HG03175 (cell line): ENCODE results near the gene NCF2.

Source experiments
- ATAC-seq: cut with Tn5 transposase; IDR thresholded peaks from one replicate; pipeline ENCODE4 v1.9.1; 2021; ENCODE audit warnings: mild to moderate bottlenecking, moderate library complexity; ENCODE audit not compliant: unreplicated experiment

NCF2 gene

GRCh38 chr1:183554577-183554976 lies 35.7 kb downstream of the NCF2 start:
- ATAC-seq = no peak

DNA sequence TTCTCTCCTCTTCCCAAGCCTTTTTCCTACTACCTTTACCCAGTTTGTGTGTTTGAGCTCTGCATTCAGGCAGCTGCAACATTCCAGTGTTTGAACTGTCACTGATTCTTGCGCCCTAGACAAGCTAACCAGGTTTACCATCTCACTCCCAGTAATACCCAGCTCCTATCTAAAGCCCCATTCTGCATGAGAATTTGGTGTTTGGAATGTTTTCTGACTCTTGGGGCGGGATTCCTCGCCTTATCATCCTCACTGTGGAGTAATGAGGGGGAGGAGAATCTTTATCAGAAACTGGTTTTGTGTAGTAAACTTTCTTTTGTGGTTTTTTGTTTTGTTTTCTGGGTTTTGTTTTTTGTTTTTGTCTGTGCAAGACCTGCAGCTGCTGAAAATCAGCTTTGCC lies 36.5 kb downstream of the NCF2 start:
- no peak for ATAC-seq

DNA sequence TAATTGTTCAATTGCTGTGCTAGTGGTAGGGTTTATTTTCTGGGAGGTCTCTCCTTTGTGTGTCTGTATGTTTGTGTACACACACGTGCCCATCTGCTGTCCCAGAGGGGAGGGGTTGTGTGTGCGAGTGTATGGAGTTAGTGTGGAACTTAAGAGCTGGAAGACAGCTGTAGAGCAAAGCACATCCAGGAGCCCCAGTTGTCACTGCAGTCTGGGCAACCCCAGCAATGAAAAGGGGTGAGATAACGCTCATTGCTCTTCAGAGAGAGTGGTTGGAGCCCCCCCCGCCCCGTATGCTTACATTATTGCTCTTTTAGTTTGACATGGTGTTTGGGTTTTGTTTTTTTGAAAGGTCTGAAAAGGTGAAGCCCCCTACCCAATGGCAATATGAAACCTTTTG lies 36.9 kb downstream of the NCF2 start:
- no peak for ATAC-seq

- no peak for ATAC-seq
Observed at GRCh38 chr1:183552891-183553290, 37.4 kb downstream of the NCF2 start.

DNA sequence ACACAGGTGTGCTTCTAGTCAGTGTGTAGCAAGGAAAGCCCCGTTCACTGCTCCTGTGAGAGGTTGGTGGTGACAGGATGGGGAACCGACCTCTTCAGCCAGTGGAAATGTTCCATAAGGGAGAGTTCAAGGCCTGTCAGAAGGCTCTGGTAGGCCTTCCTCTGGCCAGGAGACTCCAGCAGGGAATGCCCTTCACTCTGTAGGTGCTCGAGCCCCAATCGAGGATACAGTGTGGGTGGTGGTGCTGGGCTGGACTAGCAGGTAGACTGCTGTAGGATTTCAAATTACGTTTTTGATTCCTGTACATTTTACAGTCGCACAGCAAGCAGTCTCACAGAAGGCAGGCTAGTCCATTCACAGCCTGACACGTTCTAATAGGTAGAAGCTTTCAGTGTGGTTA lies 37.8 kb downstream of the NCF2 start:
- ATAC-seq = no peak

GRCh38 chr1:183551924-183552323 lies 38.3 kb downstream of the NCF2 start:
- ATAC-seq = no peak

- ATAC-seq = no peak
Observed at GRCh38 chr1:183550915-183551314, 39.3 kb downstream of the NCF2 start.

DNA sequence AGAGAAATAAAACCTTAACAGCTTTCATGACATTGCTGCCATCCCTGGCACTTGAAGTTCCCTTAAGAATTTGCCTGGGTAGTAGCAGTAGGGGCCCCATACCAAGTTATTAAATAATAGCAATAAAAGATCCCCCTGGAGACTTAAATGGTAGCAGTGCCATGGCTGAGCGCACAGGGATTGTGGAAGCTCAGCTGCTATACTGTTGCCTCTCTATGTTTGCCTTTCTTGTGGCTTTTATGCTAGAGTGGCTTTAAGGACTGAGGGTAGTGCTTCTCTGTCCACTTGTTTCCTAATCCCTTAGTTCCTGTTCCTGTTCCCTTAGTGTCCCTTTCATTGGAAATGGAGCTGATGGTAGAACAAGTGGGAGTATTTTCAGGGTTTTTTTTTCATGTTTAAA lies 42.1 kb downstream of the NCF2 start:
- no peak for ATAC-seq

DNA sequence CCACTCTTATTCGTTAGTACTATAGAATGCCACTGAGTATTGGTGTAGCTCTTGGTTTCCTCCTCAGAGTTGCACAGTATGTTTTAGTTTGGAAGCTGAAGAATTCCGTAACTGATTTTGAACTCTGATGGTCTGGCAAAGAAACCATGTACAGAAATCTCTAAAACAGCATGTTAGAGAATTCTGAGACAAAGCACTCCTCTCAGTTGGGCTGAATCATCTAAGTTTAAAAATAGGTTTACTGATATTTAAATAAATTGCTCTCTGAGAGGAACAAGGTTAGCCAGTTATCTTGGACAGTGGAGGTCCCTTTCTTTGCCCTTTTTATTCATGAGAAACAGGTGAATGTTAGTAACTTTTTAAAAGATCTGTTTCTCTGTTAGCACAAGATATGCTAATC lies 43.8 kb downstream of the NCF2 start:
- ATAC-seq = no peak

DNA sequence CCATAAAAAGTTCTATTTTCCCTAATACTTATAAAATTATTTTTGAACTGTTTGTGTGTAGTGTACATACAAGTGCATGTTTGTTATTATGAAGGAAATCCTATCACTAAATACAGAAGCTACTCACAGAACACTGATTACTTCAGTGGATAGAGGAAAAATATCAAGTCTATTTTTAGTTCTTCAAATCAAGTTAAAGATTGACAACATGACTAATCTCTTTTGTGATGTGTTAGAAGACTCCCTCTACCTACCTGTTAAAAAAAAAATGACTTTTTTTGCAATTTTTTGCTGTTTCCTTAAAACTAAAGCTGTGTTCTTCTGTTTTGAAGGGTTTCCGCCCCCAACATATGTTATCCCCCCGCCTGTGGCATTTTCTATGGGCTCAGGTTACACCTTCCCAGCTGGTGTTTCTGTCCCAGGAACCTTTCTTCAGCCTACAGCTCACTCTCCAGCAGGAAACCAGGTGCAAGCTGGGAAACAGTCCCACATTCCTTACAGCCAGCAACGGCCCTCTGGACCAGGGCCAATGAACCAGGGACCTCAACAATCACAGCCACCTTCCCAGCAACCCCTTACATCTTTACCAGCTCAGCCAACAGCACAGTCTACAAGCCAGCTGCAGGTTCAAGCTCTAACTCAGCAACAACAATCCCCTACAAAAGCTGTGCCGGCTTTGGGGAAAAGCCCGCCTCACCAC lies 45.5 kb downstream of the NCF2 start:
- no peak for ATAC-seq

GRCh38 chr1:183543619-183544204 lies 46.5 kb downstream of the NCF2 start:
- peak; percentile 49 for ATAC-seq

DNA sequence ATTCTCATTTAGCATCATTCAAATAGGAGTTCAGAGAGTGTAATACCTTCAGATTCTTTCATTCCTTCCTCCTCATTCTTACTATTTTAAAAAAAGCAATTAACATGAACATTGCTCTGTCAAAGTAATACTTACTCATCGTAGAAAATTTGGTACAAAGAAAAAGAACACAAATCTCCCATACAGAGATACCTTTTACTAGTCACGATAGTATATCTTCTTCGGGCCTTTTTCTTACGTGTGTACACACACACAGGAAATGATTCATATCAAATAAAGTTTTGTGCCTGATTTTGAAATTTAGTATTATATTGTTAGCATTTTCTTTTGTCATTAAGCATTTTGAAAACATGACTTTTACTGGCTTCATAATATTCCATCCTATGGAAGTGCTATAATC lies 52.9 kb downstream of the NCF2 start:
- no peak for ATAC-seq

DNA sequence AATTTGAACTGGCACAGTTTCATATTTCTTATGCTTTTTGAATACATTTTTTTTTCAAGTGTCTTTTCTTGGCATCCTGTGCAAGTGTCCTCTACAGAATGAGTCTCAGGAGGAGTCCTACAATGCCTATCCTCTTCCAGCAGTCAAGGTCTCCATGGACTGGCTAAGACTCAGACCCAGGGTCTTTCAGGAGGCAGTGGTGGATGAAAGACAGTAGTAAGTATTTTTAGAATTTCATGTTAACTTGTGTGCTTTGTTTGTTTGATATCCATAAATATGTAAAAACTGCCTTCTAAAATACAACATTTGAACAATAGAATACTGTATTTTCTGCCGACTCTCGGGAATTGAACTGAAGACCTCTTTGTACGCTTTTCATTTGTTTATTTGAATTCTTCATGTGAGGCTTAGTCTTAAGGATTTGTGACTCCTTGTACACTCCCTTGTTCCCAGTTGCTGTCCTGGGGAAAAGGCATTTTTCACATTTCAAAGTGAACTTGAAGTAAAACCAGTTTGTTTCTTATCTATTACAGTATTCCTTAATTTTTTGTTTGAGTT lies 56.6 kb downstream of the NCF2 start:
- ATAC-seq = no peak

DNA sequence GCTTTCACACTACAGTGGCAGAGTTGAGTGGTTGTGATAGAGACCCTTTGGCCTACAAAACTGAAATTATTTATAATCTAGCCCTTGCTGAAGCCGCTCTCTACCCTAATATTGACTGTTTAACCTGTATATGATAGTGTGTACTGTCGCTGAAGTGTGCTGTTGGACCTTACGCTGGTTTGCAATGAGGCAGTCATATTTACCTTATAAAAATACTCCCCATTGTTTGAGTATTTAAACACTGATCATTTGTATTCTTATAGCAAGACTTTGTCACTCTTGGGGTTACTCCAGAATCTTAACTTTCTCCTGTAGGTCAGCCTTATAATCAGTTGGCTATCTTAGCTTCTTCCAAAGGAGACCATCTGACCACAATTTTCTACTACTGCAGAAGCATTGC lies 61.7 kb downstream of the NCF2 start:
- no peak for ATAC-seq

DNA sequence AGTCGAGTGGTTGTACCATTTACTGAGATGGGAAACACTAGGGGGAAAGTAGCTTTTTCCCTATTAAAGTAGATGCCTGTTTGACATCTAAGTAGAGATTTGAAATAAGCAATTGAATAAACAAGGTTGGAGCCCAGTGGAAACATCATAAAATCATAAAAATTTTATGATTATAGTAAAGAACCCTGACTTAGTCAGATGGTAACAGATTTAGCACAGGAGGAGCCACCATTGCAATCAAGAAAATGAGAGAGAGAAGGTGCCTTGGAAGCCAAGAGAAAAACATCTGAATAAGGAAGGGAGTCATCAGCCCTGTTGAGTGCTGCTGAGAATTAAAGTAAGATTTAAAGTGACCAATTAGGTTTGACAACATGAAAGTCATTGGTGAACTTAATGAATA lies 68.2 kb downstream of the NCF2 start:
- no peak for ATAC-seq

GRCh38 chr1:183520379-183520778 lies 69.9 kb downstream of the NCF2 start:
- ATAC-seq = no peak

DNA sequence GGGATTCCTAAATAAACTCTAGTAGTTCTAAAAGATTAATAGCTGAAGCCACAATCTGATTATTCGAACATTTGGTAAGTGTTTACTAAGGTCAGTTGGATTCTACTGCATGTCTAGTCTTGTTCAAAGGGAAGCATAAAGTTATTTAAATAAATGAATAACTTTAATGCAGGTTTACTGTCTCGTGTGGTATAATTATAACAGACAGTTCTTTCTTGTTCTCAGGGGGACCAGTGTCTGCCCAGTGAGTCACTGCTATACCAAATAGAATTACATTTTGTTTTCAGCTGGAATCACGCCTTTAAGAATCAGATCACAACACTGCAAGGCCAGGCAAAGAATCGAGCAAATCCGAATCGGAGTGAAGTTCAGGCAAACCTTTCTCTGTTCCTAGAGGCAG lies 72.9 kb downstream of the NCF2 start:
- ATAC-seq = no peak

- no peak for ATAC-seq
Observed at GRCh38 chr1:183516725-183517124, 73.5 kb downstream of the NCF2 start.

GRCh38 chr1:183515002-183515689 lies 75.1 kb downstream of the NCF2 start:
- ATAC-seq = no peak

DNA sequence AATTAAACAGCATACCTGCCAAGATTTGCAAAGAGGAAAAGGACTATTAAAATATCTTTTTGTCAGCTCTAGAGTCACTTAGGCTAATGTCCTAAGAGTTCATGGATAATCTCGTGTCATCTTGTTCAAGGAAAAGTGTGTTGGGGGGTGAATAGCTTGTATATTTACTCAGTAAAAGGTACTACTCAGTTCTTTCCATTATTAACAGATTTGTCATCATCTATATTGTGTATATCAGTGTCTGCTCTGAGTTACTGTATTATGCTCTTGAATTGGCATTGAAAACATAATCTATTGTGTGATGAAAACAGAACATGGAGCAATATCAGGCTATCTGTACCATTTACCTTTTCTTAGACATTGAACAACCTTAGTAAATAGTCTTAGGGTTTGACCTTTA lies 76.0 kb downstream of the NCF2 start:
- ATAC-seq = no peak

DNA sequence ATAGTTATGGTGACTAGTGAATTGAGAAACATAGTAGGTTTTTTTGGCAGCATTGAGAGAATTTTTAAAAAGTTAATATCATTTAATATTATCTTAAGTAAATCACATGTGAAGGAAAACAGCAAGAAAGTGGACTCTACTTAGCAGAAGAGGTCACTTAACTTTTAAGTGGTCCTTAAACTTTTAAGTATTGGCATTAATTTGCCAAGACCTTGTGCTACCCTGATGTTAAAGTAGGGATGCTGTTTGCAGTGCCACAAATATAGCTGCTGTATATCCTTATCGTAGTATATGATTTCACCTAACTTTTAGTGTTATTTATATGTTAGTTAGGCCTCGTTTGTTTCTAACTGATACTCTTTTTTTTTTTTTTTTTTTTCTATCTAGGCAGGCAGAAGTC lies 77.8 kb downstream of the NCF2 start:
- no peak for ATAC-seq

DNA sequence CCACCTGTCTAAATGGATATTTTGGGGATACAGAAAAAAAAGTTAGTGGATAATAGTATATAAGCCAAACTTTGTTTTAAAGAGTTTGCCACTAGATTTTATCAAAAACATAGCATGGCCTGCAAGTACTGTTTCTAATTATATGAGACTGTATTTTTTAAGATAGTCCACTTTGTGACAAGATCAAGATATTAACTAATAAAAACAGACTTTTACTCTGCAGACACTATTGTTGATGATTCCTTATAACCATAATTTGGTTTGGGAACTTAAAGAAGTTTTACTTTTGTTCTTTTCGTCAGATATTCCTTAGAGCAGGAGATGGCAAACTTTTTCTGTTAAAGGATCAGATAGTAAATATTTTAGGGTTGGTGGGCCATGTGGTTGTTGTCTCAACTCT lies 81.6 kb downstream of the NCF2 start:
- ATAC-seq = no peak
